ENCODE data around the gene BAIAP2L1.

DNA sequence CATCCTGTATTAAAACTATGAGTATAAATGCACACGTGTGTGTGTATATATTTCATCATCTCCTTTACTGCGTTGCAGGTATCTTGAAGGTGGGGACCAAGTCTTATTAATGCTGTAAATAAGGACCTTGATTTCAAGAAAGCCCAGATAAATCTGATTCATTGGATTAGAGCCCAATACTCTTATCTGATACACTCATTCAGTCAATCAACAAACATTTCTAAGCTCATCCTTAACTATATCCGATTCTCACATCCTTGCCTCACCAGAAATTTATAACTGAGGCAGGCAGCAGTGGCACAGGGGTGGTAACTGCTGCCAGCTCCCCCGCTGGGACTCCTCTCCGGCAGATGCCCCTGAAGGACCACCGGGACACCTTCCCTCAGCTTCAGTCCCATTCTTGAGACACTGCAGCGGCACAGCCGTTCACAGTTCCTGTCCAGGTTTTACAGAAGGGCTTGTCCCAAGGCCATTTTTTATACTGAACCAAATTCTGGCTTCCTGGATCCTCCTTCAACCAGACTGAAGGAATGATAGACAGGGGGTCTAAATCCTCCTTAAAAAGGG is 65.4 kb downstream of the BAIAP2L1 start:
- TF ChIP-seq POLR2A (IDR thresholded peaks at IDR 0.05; ENCODE audit: low read depth, low read length), result no peak
- TF ChIP-seq POLR2AphosphoS5 (IDR thresholded peaks at IDR 0.05; ENCODE audit: low read depth, low read length), result no peak
- no peak for TF ChIP-seq TAF1 (IDR thresholded peaks at IDR 0.05; ENCODE audit: borderline replicate concordance, low read depth, low read length)
